Measurements from ENCODE around the gene ADGRG3. TPM values are rescaled to one million over a fixed set of nuclear protein-coding genes. Genes with fewer than 3 reads are reported as not detected.

Gene ADGRG3
- total RNA-seq, 1 experiment from 2014 or later = not detected

GRCh38 chr16:57701759-57702371 is 33.8 kb downstream of the ADGRG3 start:
- POLR2A ChIA-PET = no interaction called here
- ATAC-seq = no peak
- RAD21 ChIA-PET (ENCODE audit: low non-redundant PET in 1 of 2, low total read pairs in 2 of 2, uncharacterized antibody in 2 of 2, unreplicated experiment in 2 of 2) = no interaction called here

More at GRCh38 chr16:57701759-57702371, 33.8 kb downstream of the ADGRG3 start:
- Histone ChIP-seq H3K36me3 (ENCODE audit: control insufficient read depth in 1 of 2, insufficient read depth in 2 of 2, low read length in 2 of 2) (no peaks in the 10 kb centered on the region), H3K9me2 (ENCODE audit: insufficient read depth) (no peaks in the 10 kb centered on the region), H3K4me1 (ENCODE audit: control insufficient read depth in 1 of 2, insufficient read depth in 2 of 2, low read length in 2 of 2) (no peaks in the 10 kb centered on the region), H2AFZ (ENCODE audit: low read depth, low read length, poor library complexity, severe bottlenecking) (no peak overlapping the region), H3K4me2 (ENCODE audit: low read length) (no peak overlapping the region), H3K27ac (ENCODE audit: low read depth, low read length) (no peak overlapping the region), H4K20me1 (ENCODE audit: insufficient read depth) (no peaks in the 10 kb centered on the region), H3K27me3 (ENCODE audit: insufficient read depth, low read length) (no peaks in the 10 kb centered on the region), H3K9ac (ENCODE audit: low read length) (no peak overlapping the region), H3K9me3 (ENCODE audit: control insufficient read depth in 1 of 2, insufficient read depth in 1 of 2, low read depth in 1 of 2, low read length in 2 of 2) (no peaks in the 10 kb centered on the region), H3K4me3 (replicated peaks in 1 of 2; ENCODE audit: low read depth in 1 of 2, low read length in 2 of 2) (no peak overlapping the region), H3K79me2 (ENCODE audit: insufficient read depth, low read length) (no peaks in the 10 kb centered on the region)
- BruUV-seq (replicated peaks) = no TSS peak
- DNase-seq (ENCODE audit: low read depth, low spot score) = no peak
- TF ChIP-seq CBX3 (IDR thresholded peaks at IDR 0.05; ENCODE audit: low read depth) (no peak), ZBTB33 (IDR thresholded peaks at IDR 0.05; ENCODE audit: extremely low read depth, insufficient replicate concordance, low read length) (no peak), ATF3 (IDR thresholded peaks at IDR 0.05) (no peak), REST (IDR thresholded peaks at IDR 0.05; ENCODE audit: low read depth) (no peak)
- intact Hi-C loops (cut with micrococcal nuclease) = no loop called here
- CTCF ChIA-PET = no interaction called here

Data from HCT116 (cell line).